HG02973 (cell line): ENCODE results near the gene ACAT2.
"Not testable (repeated sequence)": the region's sequence is repeated elsewhere in the genome, so short reads cannot be mapped to it uniquely, and the experiment has no call there.

Experiments
- ATAC-seq: cut with Tn5 transposase; IDR thresholded peaks from one replicate; pipeline ENCODE4 v1.9.1; 2021; ENCODE audit warnings: moderate library complexity; ENCODE audit not compliant: unreplicated experiment

Gene ACAT2

GRCh38 chr6:159762681-159763293 lies 942 bp downstream of the ACAT2 start:
- ATAC-seq, result no peak

GRCh38 chr6:159766906-159767305 lies 5.1 kb downstream of the ACAT2 start:
- ATAC-seq, result no peak

- ATAC-seq, result no peak
Measured at GRCh38 chr6:159769470-159769869, 7.6 kb downstream of the ACAT2 start.

- no peak for ATAC-seq
Measured at GRCh38 chr6:159772196-159772595, 10.4 kb downstream of the ACAT2 start.

GRCh38 chr6:159777240-159777904 lies 15.5 kb downstream of the ACAT2 start:
- no peak for ATAC-seq

- no peak for ATAC-seq
Measured at GRCh38 chr6:159778131-159778530, 16.3 kb downstream of the ACAT2 start.

GRCh38 chr6:159778542-159779103 lies 16.8 kb downstream of the ACAT2 start:
- no peak for ATAC-seq

GRCh38 chr6:159788276-159788675 lies 26.4 kb downstream of the ACAT2 start:
- ATAC-seq, result no peak

- ATAC-seq, result peak; percentile 0
Measured at GRCh38 chr6:159788753-159789376, 27.0 kb downstream of the ACAT2 start.

- ATAC-seq, result peak; percentile 74
Measured at GRCh38 chr6:159789377-159790148, 27.7 kb downstream of the ACAT2 start, which contains the start of gene TCP1. Gene TCP1 (minus strand): TSS chr6:159789602. CDS start chr6:159789468, 134 bp downstream.

GRCh38 chr6:159790149-159790955 lies 28.5 kb downstream of the ACAT2 start, which contains the start of gene MRPL18:
Gene MRPL18 (plus strand): TSS chr6:159790467. CDS start chr6:159790588, 121 bp downstream.
- ATAC-seq, result peak; percentile 85

GRCh38 chr6:159790956-159791598 lies 29.2 kb downstream of the ACAT2 start:
- no peak for ATAC-seq

GRCh38 chr6:159794976-159795375 lies 33.1 kb downstream of the ACAT2 start:
- not testable (repeated sequence) for ATAC-seq

- ATAC-seq, result no peak
Measured at GRCh38 chr6:159797554-159797953, 35.7 kb downstream of the ACAT2 start.

- no peak for ATAC-seq
Measured at GRCh38 chr6:159800141-159800865, 38.5 kb downstream of the ACAT2 start, which contains the start of gene PNLDC1. Gene PNLDC1 (plus strand): TSS chr6:159800276. CDS start chr6:159800308, 32 bp downstream.

GRCh38 chr6:159801935-159802334 lies 40.1 kb downstream of the ACAT2 start:
- ATAC-seq, result no peak

- ATAC-seq, result no peak
Measured at GRCh38 chr6:159804504-159804903, 42.7 kb downstream of the ACAT2 start.

- no peak for ATAC-seq
Measured at GRCh38 chr6:159805440-159806020, 43.7 kb downstream of the ACAT2 start.
